Smooth muscle cell (in vitro differentiated cells): ENCODE results near the gene CRYBB3. TPM values are rescaled to one million over a fixed set of nuclear protein-coding genes. Genes with fewer than 3 reads are reported as not detected.
"Not testable (repeated sequence)": the region's sequence is repeated elsewhere in the genome, so short reads cannot be mapped to it uniquely, and the experiment has no call there.

Experiments used
- DNase-seq: peaks from one replicate; lab custom pipeline; 2025; ENCODE audit not compliant: unreplicated experiment; lab: John Stamatoyannopoulos, UW
- H2AFZ ChIP-seq: fragments of 200-600 bp; sonication (generic); 2 replicates; pipeline ENCODE4 v1.6.0; 2016; ENCODE audit warnings: antibody characterized with exemption, low read depth, mild to moderate bottlenecking
- H3F3A ChIP-seq: fragments of 200-600 bp; sonication (generic); 2 replicates; pipeline ENCODE4 v1.6.0; 2017; ENCODE audit warnings: antibody characterized with exemption, low read depth
- H3K27ac ChIP-seq: fragments of 200-600 bp; sonication (generic); 2 replicates; pipeline ENCODE4 v1.5.1; 2016; ENCODE audit warnings: low read depth, mild to moderate bottlenecking
- H3K27me3 ChIP-seq: fragments of 200-600 bp; sonication (generic); 2 replicates; pipeline ENCODE4 v1.6.1; 2016; ENCODE audit warnings: low read depth, mild to moderate bottlenecking
- H3K36me3 ChIP-seq: fragments of 200-600 bp; sonication (generic); 2 replicates; pipeline ENCODE4 v1.5.1; 2016; ENCODE audit warnings: low read depth
- H3K4me1 ChIP-seq: fragments of 200-600 bp; sonication (generic); 2 replicates; pipeline ENCODE4 v1.5.1; 2016; ENCODE audit warnings: low read depth
- H3K4me2 ChIP-seq: fragments of 200-600 bp; sonication (generic); 2 replicates; pipeline ENCODE4 v1.6.0; 2016; ENCODE audit warnings: mild to moderate bottlenecking
- H3K4me3 ChIP-seq: fragments of 200-600 bp; sonication (generic); 2 replicates; pipeline ENCODE4 v1.5.1; 2016; ENCODE audit warnings: mild to moderate bottlenecking
- H3K79me2 ChIP-seq: fragments of 200-600 bp; sonication (generic); 2 replicates; pipeline ENCODE4 v1.6.0; 2016; ENCODE audit warnings: low read depth, mild to moderate bottlenecking
- H3K9ac ChIP-seq: fragments of 200-600 bp; sonication (generic); 2 replicates; pipeline ENCODE4 v1.6.0; 2016; ENCODE audit warnings: low read depth
- H3K9me3 ChIP-seq: fragments of 200-600 bp; sonication (generic); replicated peaks from 2 replicates; pipeline ENCODE4 v1.5.1; 2016; ENCODE audit warnings: low read depth
- H4K20me1 ChIP-seq: fragments of 200-600 bp; sonication (generic); 2 replicates; pipeline ENCODE4 v1.6.0; 2016; ENCODE audit warnings: low read depth
- CTCF ChIP-seq: fragments of 200-600 bp; sonication (generic); IDR thresholded peaks from 2 replicates; pipeline ENCODE4 v1.5.1; 2017; ENCODE audit warnings: borderline replicate concordance, mild to moderate bottlenecking, antibody characterized with exemption; ENCODE audit not compliant: insufficient read depth, poor library complexity, severe bottlenecking
- WGBS: methylation state at CpG from one replicate; pipeline ENCODE4 v1.1.7; 2016; ENCODE audit warnings: low lambda C conversion rate; 5-methylcytosine and 5-hydroxymethylcytosine counted together
- polyA plus RNA-seq: library from polyadenylated mRNA; unstranded; fragments of >200 nt; fragmentation: Nextera tagmentation; extraction: Ambion mirVana; gene quantifications from 2 replicates; pipeline ENCODE4 v1.2.1, GENCODE V29; 2016
- total RNA-seq: library from RNA; depleted of rRNA; stranded (reverse); fragments of >200 nt; gene quantifications from 2 replicates; pipeline ENCODE4 v1.2.3, GENCODE V29; 2014

CRYBB3 gene
- total and polyA plus RNA-seq, 2 experiments from 2014 or later, result not detected

GRCh38 chr22:25176175-25176574 is 23.5 kb upstream of the CRYBB3 start:
- Histone ChIP-seq H3K79me2 (no peaks in the 10 kb centered on the region), H3K36me3 (peaks cover 4% of the 10 kb centered on the region), H3K27me3 (no peaks in the 10 kb centered on the region), H3K27ac (no peak overlapping the region), H2AFZ (no peak overlapping the region), H4K20me1 (no peaks in the 10 kb centered on the region), H3K9ac (no peak overlapping the region), H3K4me3 (no peak overlapping the region), H3K9me3 (no peaks in the 10 kb centered on the region), H3K4me1 (no peaks in the 10 kb centered on the region), H3K4me2 (no peak overlapping the region), H3F3A (no peaks in the 10 kb centered on the region)
- WGBS, result 96% methylated on average over 6 of the region's 6 CpGs
- no peak for DNase-seq
- TF ChIP-seq CTCF, result no peak

GRCh38 chr22:25176799-25177198 is 22.9 kb upstream of the CRYBB3 start:
- Histone ChIP-seq H3K79me2 (no peaks in the 10 kb centered on the region), H3K4me1 (no peaks in the 10 kb centered on the region), H3K4me2 (no peak overlapping the region), H3K27ac (no peak overlapping the region), H3K4me3 (no peak overlapping the region), H3K9me3 (no peaks in the 10 kb centered on the region), H3K36me3 (peaks cover 4% of the 10 kb centered on the region), H2AFZ (no peak overlapping the region), H3K27me3 (no peaks in the 10 kb centered on the region), H3F3A (no peaks in the 10 kb centered on the region), H4K20me1 (no peaks in the 10 kb centered on the region), H3K9ac (no peak overlapping the region)
- no peak for TF ChIP-seq CTCF
- DNase-seq, result no peak
- 99% methylated on average over 3 of the region's 3 CpGs for WGBS

GRCh38 chr22:25177226-25177625 is 22.4 kb upstream of the CRYBB3 start:
- no peaks in the 10 kb centered on the region for H3K4me1 ChIP-seq
- H3K9ac ChIP-seq, result no peak overlapping the region
- no peaks in the 10 kb centered on the region for H3K27me3 ChIP-seq
- WGBS, result 98% methylated on average over 13 of the region's 13 CpGs
- DNase-seq, result no peak
- no peak for TF ChIP-seq CTCF
- H3K4me2 ChIP-seq, result no peak overlapping the region
- no peak overlapping the region for H3K27ac ChIP-seq
- no peaks in the 10 kb centered on the region for H3K79me2 ChIP-seq
- no peak overlapping the region for H3K4me3 ChIP-seq
- H3K9me3 ChIP-seq, result no peaks in the 10 kb centered on the region
- no peak overlapping the region for H2AFZ ChIP-seq
- H4K20me1 ChIP-seq, result no peaks in the 10 kb centered on the region
- H3F3A ChIP-seq, result no peaks in the 10 kb centered on the region
- H3K36me3 ChIP-seq, result peaks cover 4% of the 10 kb centered on the region

- WGBS, result 97% methylated on average over 9 of the region's 9 CpGs
- no peak for TF ChIP-seq CTCF
- DNase-seq, result no peak
These were observed 21.8 kb upstream of the CRYBB3 start for GRCh38 chr22:25177895-25178294.

GRCh38 chr22:25178348-25178747 is 21.3 kb upstream of the CRYBB3 start:
- not testable (repeated sequence) for H3K36me3 ChIP-seq, H3F3A ChIP-seq, DNase-seq, H2AFZ ChIP-seq, H3K9ac ChIP-seq, H3K4me3 ChIP-seq, H3K4me1 ChIP-seq, H4K20me1 ChIP-seq, H3K79me2 ChIP-seq, H3K27ac ChIP-seq, H3K9me3 ChIP-seq, H3K27me3 ChIP-seq, H3K4me2 ChIP-seq
- 90% methylated on average over 6 of the region's 6 CpGs for WGBS

More at GRCh38 chr22:25177895-25178294, 21.8 kb upstream of the CRYBB3 start:
- Histone ChIP-seq H3K27ac (no peak overlapping the region), H3K9me3 (no peaks in the 10 kb centered on the region), H3K79me2 (no peaks in the 10 kb centered on the region), H3K4me1 (no peaks in the 10 kb centered on the region), H3K36me3 (peaks cover 4% of the 10 kb centered on the region), H3K9ac (no peak overlapping the region), H3K4me2 (no peak overlapping the region), H3K4me3 (no peak overlapping the region), H4K20me1 (no peaks in the 10 kb centered on the region), H3F3A (no peaks in the 10 kb centered on the region), H2AFZ (no peak overlapping the region), H3K27me3 (no peaks in the 10 kb centered on the region)
